Measurements from ENCODE around the gene TPBGL. TPM values are rescaled to one million over a fixed set of nuclear protein-coding genes. Genes with fewer than 3 reads are reported as not detected.

TPBGL gene
- total RNA-seq, 2 experiments from 2014 or later: 0.18 to 0.20 TPM

GRCh38 chr11:75292943-75293342, 52.4 kb downstream of the TPBGL start:
- ChIA-PET POLR2A (no interaction called here), CTCF (interaction anchor here (1.0 to 2.3 kb wide), 4 partner anchors 13 to 95 kb away, joined by 3 to 15 read pairs (median 4); no protein-coding TSS in a partner anchor)
- Mint-ChIP-seq H3K27ac (no peak overlapping the region), H3K4me3 (no peak overlapping the region), H3K4me1 (ENCODE audit: low read depth) (peaks cover 11% of the 10 kb centered on the region), H3K27me3 (no peaks in the 10 kb centered on the region), H3K36me3 (ENCODE audit: low read depth) (peaks cover 2% of the 10 kb centered on the region), H3K9me3 (no peaks in the 10 kb centered on the region)
- DNase-seq (no peak), ATAC-seq (no peak)
- TF ChIP-seq CTCF (IDR thresholded peaks at IDR 0.05): no peak
- intact Hi-C loops (cut with micrococcal nuclease): no loop called here

Other genes starting within 250 kb of the TPBGL start
- not detected for gene OR2AT4, start 143.9 kb upstream of the TPBGL start, total RNA-seq
- not detected for gene SLCO2B1, start 89.7 kb upstream of the TPBGL start, total RNA-seq
- gene ARRB1, start 110.9 kb downstream of the TPBGL start, total RNA-seq: 10 to 100 TPM; 16.2 to 18.8 TPM
- gene RPS3, start 158.7 kb downstream of the TPBGL start, total RNA-seq: 1,000 to 10,000 TPM; 4,906 to 4,954 TPM
- under 1 TPM; 0.16 to 0.77 TPM for gene KLHL35, start 192.4 kb downstream of the TPBGL start, total RNA-seq

Measured in activated CD8-positive, alpha-beta T cell treated with anti-CD3 and anti-CD28 coated beads for 36 hours (primary cell).